B cell (primary cell): ENCODE measurements around the gene SLC44A3. TPM values are rescaled to one million over a fixed set of nuclear protein-coding genes. Genes with fewer than 3 reads are reported as not detected.

ENCODE experiments used
- ATAC-seq: fragments of 200-7000 bp; cut with Tn5 transposase; one replicate; pipeline ENCODE4 v1.10.0; 2021; ENCODE audit warnings: low read depth, mild to moderate bottlenecking, moderate number of reproducible peaks, moderate library complexity
- CTCF ChIA-PET: fragments of 350-600 bp; sonication (Branson Sonifier 250); formaldehyde crosslinking; loops from one replicate; lab custom pipeline; 2021; ENCODE audit warnings: antibody characterized with exemption, inconsistent platforms; lab: Charles Lee
- POLR2A ChIA-PET: fragments of 350-600 bp; sonication (Branson Sonifier 250); formaldehyde crosslinking; loops from one replicate; lab custom pipeline; 2021; ENCODE audit warnings: antibody characterized with exemption; lab: Charles Lee
- DNase-seq: peaks from one replicate; pipeline ENCODE4 v3.0.0; 2013
- H2AFZ ChIP-seq: 2 replicates; pipeline ENCODE4 v1.6.1; 2012; ENCODE audit warnings: mild to moderate bottlenecking, low read depth, low read length; ENCODE audit not compliant: insufficient read depth, poor library complexity, severe bottlenecking
- H3K27ac ChIP-seq, 2 donors: 1 replicate in 1 of 2; 2 replicates in 1 of 2; pipeline ENCODE4 v1.5.1; 2012 to 2013; ENCODE audit warnings: low read length in 2 of 2, mild to moderate bottlenecking in 2 of 2, moderate library complexity in 1 of 2
- H3K27me3 ChIP-seq, 4 experiments: fragments of 200-600 bp in 1 of 4; sonication (generic) in 1 of 4; replicated peaks in 1 of 4; 1 replicate in 2 of 4; 2 replicates in 2 of 4; pipeline versions ENCODE4 v1.6.1 to v1.7.0; 2013 to 2016; ENCODE audit warnings: low read length in 3 of 4, mild to moderate bottlenecking in 2 of 4, mixed read lengths in 1 of 4, moderate library complexity in 1 of 4; ENCODE audit not compliant: insufficient read depth in 4 of 4, control insufficient read depth in 3 of 4; ENCODE audit errors: control extremely low read depth in 1 of 4
- H3K36me3 ChIP-seq, 2 experiments: replicated peaks in 1 of 2; 1 replicate in 1 of 2; 2 replicates in 1 of 2; pipeline versions ENCODE4 v1.6.1 to v1.7.1; 2013; ENCODE audit warnings: low read length in 1 of 2; ENCODE audit not compliant: insufficient read depth in 2 of 2, control insufficient read depth in 1 of 2; ENCODE audit errors: control extremely low read depth in 1 of 2, extremely low read depth in 1 of 2
- H3K4me1 ChIP-seq, 2 donors: fragments of 200-600 bp in 1 of 2; sonication (generic) in 1 of 2; 1 replicate in 1 of 2; 2 replicates in 1 of 2; pipeline versions ENCODE4 v1.5.1 to v1.6.1; 2013 to 2017; ENCODE audit warnings: low read length in 2 of 2; ENCODE audit not compliant: control insufficient read depth in 2 of 2, insufficient read depth in 2 of 2
- H3K4me2 ChIP-seq: replicated peaks from 2 replicates; pipeline ENCODE3; 2012; ENCODE audit warnings: mild to moderate bottlenecking, low read depth, low read length; ENCODE audit not compliant: poor library complexity, severe bottlenecking
- H3K4me3 ChIP-seq, 5 experiments: fragments of 200-600 bp in 1 of 5; sonication (generic) in 1 of 5; 1 replicate in 3 of 5; 2 replicates in 2 of 5; pipeline versions ENCODE4 v1.5.1 to v1.7.0; 2011 to 2016; ENCODE audit warnings: low read length in 4 of 5, mild to moderate bottlenecking in 4 of 5, low read depth in 2 of 5, control low read depth in 1 of 5, moderate library complexity in 1 of 5; ENCODE audit not compliant: insufficient read depth in 1 of 5; ENCODE audit errors: control extremely low read depth in 1 of 5, extremely low read depth in 1 of 5
- H3K79me2 ChIP-seq: fragments of 200-600 bp; sonication (generic); one replicate; pipeline ENCODE4 v1.6.0; 2016; ENCODE audit warnings: low read length; ENCODE audit not compliant: control insufficient read depth, insufficient read depth
- H3K9ac ChIP-seq: fragments of 200-600 bp; sonication (generic); 2 replicates; pipeline ENCODE4 v1.6.1; 2017; ENCODE audit warnings: mild to moderate bottlenecking, low read length, moderate library complexity
- H3K9me3 ChIP-seq, 3 donors: one replicate each; pipeline versions ENCODE4 v1.6.1 to v1.7.1; 2013; ENCODE audit warnings: low read length in 2 of 3; ENCODE audit not compliant: control insufficient read depth in 2 of 3, insufficient read depth in 1 of 3; ENCODE audit errors: control extremely low read depth in 1 of 3
- H4K20me1 ChIP-seq: 2 replicates; pipeline ENCODE4 v1.6.0; 2012; ENCODE audit warnings: mild to moderate bottlenecking, low read length; ENCODE audit not compliant: insufficient read depth, control insufficient read depth, poor library complexity, severe bottlenecking
- H3K27ac Mint-ChIP-seq: one replicate; pipeline ENCODE4 v1.8.0; 2021; ENCODE audit warnings: mixed read lengths
- H3K27me3 Mint-ChIP-seq: one replicate; pipeline ENCODE4 v1.8.0; 2021; ENCODE audit warnings: mixed read lengths
- H3K4me1 Mint-ChIP-seq: one replicate; pipeline ENCODE4 v1.8.0; 2021; ENCODE audit warnings: mixed read lengths
- H3K4me3 Mint-ChIP-seq: one replicate; pipeline ENCODE4 v1.8.0; 2021; ENCODE audit warnings: mixed read lengths
- H3K9me3 Mint-ChIP-seq: one replicate; pipeline ENCODE4 v1.8.0; 2022; ENCODE audit warnings: mixed read lengths; ENCODE audit not compliant: insufficient read depth
- CTCF ChIP-seq: fragments of 200-600 bp; IDR thresholded peaks from one replicate; pipeline ENCODE4 v1.8.0; 2022; ENCODE audit warnings: antibody characterized with exemption, mild to moderate bottlenecking
- EZH2 ChIP-seq: IDR thresholded peaks from 2 replicates; pipeline ENCODE4 v1.6.1; 2012; ENCODE audit warnings: borderline replicate concordance, low read depth, mild to moderate bottlenecking, moderate library complexity, low read length; ENCODE audit not compliant: insufficient read depth, poor library complexity, severe bottlenecking
- WGBS: methylation state at CpG from one replicate; pipeline ENCODE4 v1.1.5; 2013; ENCODE audit warnings: missing lambda C conversion rate; ENCODE audit not compliant: insufficient coverage; 5-methylcytosine and 5-hydroxymethylcytosine counted together
- intact Hi-C: fragments of 100-400 bp; cut with micrococcal nuclease; formaldehyde crosslinking; loops from one replicate; pipeline ENCODE4 v1.10.0; 2022
- polyA plus RNA-seq: library from polyadenylated mRNA; depleted of rRNA; stranded (reverse); fragments of >200 nt; gene quantifications from 2 replicates; pipeline ENCODE4 v1.2.3, GENCODE V29; 2012
- total RNA-seq, 2 donors: library from RNA; stranded (reverse); fragments of 120-200 nt in 1 of 2; gene quantifications; 1 replicate in 1 of 2; 2 replicates in 1 of 2; pipeline versions ENCODE4 v1.2.3 to v1.2.4, GENCODE V29; 2013 to 2022

The SLC44A3 gene
- total and polyA plus RNA-seq, 2 donors (not counting 1 experiment from before 2014, with no cell fraction given): not detected

- H3K9me3 ChIP-seq: peaks cover 0 to 15% (median 3%) of the 10 kb centered on the region in 3 donors
- Mint-ChIP-seq H3K4me1 (peaks cover 14% of the 10 kb centered on the region), H3K27me3 (peaks cover 5% of the 10 kb centered on the region), H3K4me3 (no peak overlapping the region), H3K9me3 (no peaks in the 10 kb centered on the region), H3K27ac (no peak overlapping the region)
- ChIA-PET POLR2A (no interaction called here), CTCF (interaction anchor here (2.1 kb wide), 1 partner anchor 31 kb away, joined by 6 read pairs; no protein-coding TSS in a partner anchor)
- no peak overlapping the region for H3K27ac ChIP-seq
- no peak overlapping the region for H2AFZ ChIP-seq
- H3K9ac ChIP-seq: no peak overlapping the region
- H3K27me3 ChIP-seq: peaks cover 0 to 38% (median 2%) of the 10 kb centered on the region in 4 experiments
- DNase-seq (no peak), ATAC-seq (no peak)
- H4K20me1 ChIP-seq: no peaks in the 10 kb centered on the region
- H3K79me2 ChIP-seq: no peaks in the 10 kb centered on the region
- TF ChIP-seq CTCF: no peak
- no peak for TF ChIP-seq EZH2
- WGBS: 56% methylated on average over 6 of the region's 6 CpGs
- intact Hi-C loops: no loop called here
- H3K4me2 ChIP-seq: peak overlapping the region; percentile 45
- peaks cover 11 to 17% of the 10 kb centered on the region in 2 donors for H3K4me1 ChIP-seq
- no peak overlapping the region for H3K4me3 ChIP-seq
- no peaks in the 10 kb centered on the region for H3K36me3 ChIP-seq
These were observed 46.8 kb upstream of the SLC44A3 start for GRCh38 chr1:94773296-94773809.

DNA sequence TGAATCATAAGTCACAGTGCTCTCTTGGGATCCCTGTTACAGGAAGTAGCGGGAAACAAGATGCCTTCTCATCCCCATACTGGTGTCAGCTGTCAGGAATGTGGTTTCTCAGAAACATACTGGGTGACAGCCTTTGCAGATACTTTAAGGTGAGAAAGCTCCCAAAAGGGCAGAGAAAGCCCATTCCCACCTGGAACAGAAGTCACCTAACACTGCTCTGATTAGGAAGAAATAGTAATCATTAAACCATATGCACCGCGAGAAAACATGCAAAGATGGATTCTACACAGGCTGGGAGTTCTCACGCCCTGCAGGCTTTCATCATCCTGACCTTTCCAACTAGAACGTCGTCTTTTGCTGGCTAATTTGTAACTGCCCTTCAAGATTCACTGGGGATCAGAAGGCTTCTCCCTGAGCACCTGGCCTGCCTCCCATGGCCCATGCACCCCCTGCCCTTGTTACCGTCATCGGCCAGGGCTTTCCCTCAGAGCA is 46.2 kb upstream of the SLC44A3 start:
- ChIA-PET CTCF (interaction anchor here (2.1 kb wide), 1 partner anchor 31 kb away, joined by 6 read pairs; no protein-coding TSS in a partner anchor), POLR2A (no interaction called here)
- Mint-ChIP-seq H3K27ac (no peak overlapping the region), H3K9me3 (no peaks in the 10 kb centered on the region), H3K27me3 (peaks cover 5% of the 10 kb centered on the region), H3K4me3 (no peak overlapping the region), H3K4me1 (peaks cover 14% of the 10 kb centered on the region)
- no peak overlapping the region for H3K9ac ChIP-seq
- H3K9me3 ChIP-seq: peaks cover 0 to 15% (median 3%) of the 10 kb centered on the region in 3 donors
- TF ChIP-seq EZH2: no peak
- no peak for TF ChIP-seq CTCF
- no peak overlapping the region for H3K27ac ChIP-seq
- H2AFZ ChIP-seq: no peak overlapping the region
- H4K20me1 ChIP-seq: no peaks in the 10 kb centered on the region
- H3K4me3 ChIP-seq: no peak overlapping the region
- peaks cover 11 to 17% of the 10 kb centered on the region in 2 donors for H3K4me1 ChIP-seq
- ATAC-seq: no peak
- H3K79me2 ChIP-seq: no peaks in the 10 kb centered on the region
- 93% methylated on average over 7 of the region's 8 CpGs for WGBS
- H3K4me2 ChIP-seq: no peak overlapping the region
- DNase-seq: no peak
- intact Hi-C loops: no loop called here
- H3K36me3 ChIP-seq: no peaks in the 10 kb centered on the region
- peaks cover 0 to 34% (median 2%) of the 10 kb centered on the region in 4 experiments for H3K27me3 ChIP-seq
